Activated CD8-positive, alpha-beta T cell treated with anti-CD3 and anti-CD28 coated beads for 36 hours (primary cell): Measurements from ENCODE around the gene DDX17. TPM values are rescaled to one million over a fixed set of nuclear protein-coding genes. Genes with fewer than 3 reads are reported as not detected.

ENCODE experiments used
- ATAC-seq: fragments of 200-7000 bp; cut with Tn5 transposase; one replicate; pipeline ENCODE4 v1.10.0; 2021; ENCODE audit warnings: mild to moderate bottlenecking, moderate library complexity
- CTCF ChIA-PET: fragments of 350-600 bp; sonication (Branson Sonifier 250); formaldehyde crosslinking; loops from one replicate; lab custom pipeline; 2021; ENCODE audit warnings: antibody characterized with exemption; lab: Charles Lee
- POLR2A ChIA-PET: fragments of 350-600 bp; sonication (Branson Sonifier 250); formaldehyde crosslinking; loops from one replicate; lab custom pipeline; 2021; ENCODE audit warnings: antibody characterized with exemption; lab: Charles Lee
- DNase-seq: peaks from one replicate; pipeline ENCODE4 v3.0.0-alpha.2; 2020
- H3K27ac Mint-ChIP-seq: one replicate; pipeline ENCODE4 v1.8.0; 2021; ENCODE audit warnings: mild to moderate bottlenecking, mixed read lengths
- H3K27me3 Mint-ChIP-seq: one replicate; pipeline ENCODE4 v1.8.0; 2021; ENCODE audit warnings: mixed read lengths
- H3K36me3 Mint-ChIP-seq: one replicate; pipeline ENCODE4 v1.8.0; 2021; ENCODE audit warnings: low read depth, mixed read lengths
- H3K4me1 Mint-ChIP-seq: one replicate; pipeline ENCODE4 v1.8.0; 2021; ENCODE audit warnings: low read depth, mixed read lengths
- H3K4me3 Mint-ChIP-seq: one replicate; pipeline ENCODE4 v1.8.0; 2021; ENCODE audit warnings: mild to moderate bottlenecking, moderate library complexity, mixed read lengths
- H3K9me3 Mint-ChIP-seq: one replicate; pipeline ENCODE4 v1.8.0; 2021; ENCODE audit warnings: mixed read lengths
- CTCF ChIP-seq: fragments of 200-600 bp; IDR thresholded peaks from one replicate; pipeline ENCODE4 v1.8.0; 2022; ENCODE audit warnings: antibody characterized with exemption, mild to moderate bottlenecking
- intact Hi-C: fragments of 100-400 bp; cut with micrococcal nuclease; formaldehyde crosslinking; loops from one replicate; pipeline ENCODE4 v1.10.0; 2022
- total RNA-seq, 2 experiments: library from RNA; stranded (reverse); gene quantifications; one replicate each; pipeline ENCODE4 v1.2.3, GENCODE V29; 2021

DDX17 gene
- total RNA-seq, 2 experiments from 2014 or later, result 320 to 334 TPM

- Mint-ChIP-seq H3K27me3 (no peaks in the 10 kb centered on the region), H3K4me1 (no peaks in the 10 kb centered on the region), H3K27ac (no peak overlapping the region), H3K9me3 (no peaks in the 10 kb centered on the region), H3K4me3 (no peak overlapping the region), H3K36me3 (no peaks in the 10 kb centered on the region)
- TF ChIP-seq CTCF, result no peak
- ATAC-seq, result no peak
- DNase-seq, result no peak
- ChIA-PET CTCF (no interaction called here), POLR2A (no interaction called here)
- intact Hi-C loops, result no loop called here
Measured at GRCh38 chr22:38437416-38437815, 68.7 kb downstream of the DDX17 start.

- POLR2A ChIA-PET, result no interaction called here
- intact Hi-C loops, result no loop called here
- Mint-ChIP-seq H3K4me3 (no peak overlapping the region), H3K27me3 (no peaks in the 10 kb centered on the region), H3K27ac (no peak overlapping the region), H3K4me1 (no peaks in the 10 kb centered on the region), H3K9me3 (no peaks in the 10 kb centered on the region), H3K36me3 (no peaks in the 10 kb centered on the region)
- DNase-seq (no peak), ATAC-seq (no peak)
- no peak for TF ChIP-seq CTCF
- CTCF ChIA-PET, result no interaction called here
Measured at GRCh38 chr22:38436629-38437395, 69.3 kb downstream of the DDX17 start.

- no peak for ATAC-seq
- H3K9me3 Mint-ChIP-seq, result no peaks in the 10 kb centered on the region
- no peak overlapping the region for H3K27ac Mint-ChIP-seq
- no peak overlapping the region for H3K4me3 Mint-ChIP-seq
- TF ChIP-seq CTCF, result no peak
- H3K4me1 Mint-ChIP-seq, result no peaks in the 10 kb centered on the region
- POLR2A ChIA-PET, result no interaction called here
- CTCF ChIA-PET, result interaction anchor here (2.5 kb wide), 1 partner anchor 22 kb away, joined by 6 read pairs; no protein-coding TSS in a partner anchor
- intact Hi-C loops, result no loop called here
- no peaks in the 10 kb centered on the region for H3K36me3 Mint-ChIP-seq
- H3K27me3 Mint-ChIP-seq, result no peaks in the 10 kb centered on the region
- DNase-seq, result no peak
Measured at GRCh38 chr22:38435965-38436364, 70.1 kb downstream of the DDX17 start.

GRCh38 chr22:38435010-38435409 is 71.1 kb downstream of the DDX17 start:
- intact Hi-C loops, result no loop called here
- H3K4me3 Mint-ChIP-seq, result no peak overlapping the region
- H3K9me3 Mint-ChIP-seq, result no peaks in the 10 kb centered on the region
- H3K36me3 Mint-ChIP-seq, result no peaks in the 10 kb centered on the region
- no peak overlapping the region for H3K27ac Mint-ChIP-seq
- H3K27me3 Mint-ChIP-seq, result no peaks in the 10 kb centered on the region
- no peaks in the 10 kb centered on the region for H3K4me1 Mint-ChIP-seq
- ChIA-PET POLR2A (interaction anchor here (1.1 kb wide), 1 partner anchor 10 kb away, joined by 3 read pairs; no protein-coding TSS in a partner anchor), CTCF (interaction anchor here (2.5 kb wide), 1 partner anchor 21 kb away, joined by 6 read pairs; no protein-coding TSS in a partner anchor)
- ATAC-seq (peak; percentile 42), DNase-seq (peak; percentile 24)
- no peak for TF ChIP-seq CTCF

GRCh38 chr22:38433871-38434270 is 72.2 kb downstream of the DDX17 start:
- POLR2A ChIA-PET, result interaction anchor here (1.5 kb wide), 1 partner anchor 9 kb away, joined by 3 read pairs; no protein-coding TSS in a partner anchor
- intact Hi-C loops, result no loop called here
- no peak for ATAC-seq
- H3K4me3 Mint-ChIP-seq, result no peak overlapping the region
- no peaks in the 10 kb centered on the region for H3K9me3 Mint-ChIP-seq
- no peak overlapping the region for H3K27ac Mint-ChIP-seq
- no peaks in the 10 kb centered on the region for H3K4me1 Mint-ChIP-seq
- no peak for TF ChIP-seq CTCF
- no peak for DNase-seq
- H3K36me3 Mint-ChIP-seq, result no peaks in the 10 kb centered on the region
- CTCF ChIA-PET, result interaction anchor here (2.5 kb wide), 1 partner anchor 20 kb away, joined by 6 read pairs; no protein-coding TSS in a partner anchor
- no peaks in the 10 kb centered on the region for H3K27me3 Mint-ChIP-seq
